Measurements from ENCODE around the gene RNASEH2B.

RNASEH2B gene

GRCh38 chr13:50936679-50937078 lies 27.1 kb downstream of the RNASEH2B start:
- H3F3A ChIP-seq (ENCODE audit: low read depth) = no peaks in the 10 kb centered on the region
- H3K36me3 ChIP-seq (ENCODE audit: insufficient read depth, low read length) = peaks cover 93% of the 10 kb centered on the region
- H3K4me1 ChIP-seq (ENCODE audit: insufficient read depth, low read length, poor library complexity, severe bottlenecking) = no peaks in the 10 kb centered on the region
- no peak overlapping the region for H3K4me3 ChIP-seq (ENCODE audit: low read length, poor library complexity, severe bottlenecking)
- peaks cover 17% of the 10 kb centered on the region for H4K20me1 ChIP-seq (ENCODE audit: insufficient read depth, low read length, poor library complexity, severe bottlenecking)
- H3K4me2 ChIP-seq (ENCODE audit: low read depth, low read length, poor library complexity, severe bottlenecking) = no peak overlapping the region
- no peak overlapping the region for H2AFZ ChIP-seq (ENCODE audit: low read length)
- peaks cover 9% of the 10 kb centered on the region for H3K9me3 ChIP-seq (ENCODE audit: insufficient read depth, low read depth, low read length)
- no peaks in the 10 kb centered on the region for H3K9me2 ChIP-seq (replicated peaks; ENCODE audit: low read depth, low read length)
- H3K9ac ChIP-seq (ENCODE audit: low read depth, low read length, poor library complexity, severe bottlenecking) = no peak overlapping the region
- peaks cover 71% of the 10 kb centered on the region for H3K79me2 ChIP-seq (ENCODE audit: insufficient read depth, low read length)
- peaks cover 6% of the 10 kb centered on the region for H3K27me3 ChIP-seq (ENCODE audit: insufficient read depth, low read length, poor library complexity, severe bottlenecking)
- TF ChIP-seq, protein P1, sequence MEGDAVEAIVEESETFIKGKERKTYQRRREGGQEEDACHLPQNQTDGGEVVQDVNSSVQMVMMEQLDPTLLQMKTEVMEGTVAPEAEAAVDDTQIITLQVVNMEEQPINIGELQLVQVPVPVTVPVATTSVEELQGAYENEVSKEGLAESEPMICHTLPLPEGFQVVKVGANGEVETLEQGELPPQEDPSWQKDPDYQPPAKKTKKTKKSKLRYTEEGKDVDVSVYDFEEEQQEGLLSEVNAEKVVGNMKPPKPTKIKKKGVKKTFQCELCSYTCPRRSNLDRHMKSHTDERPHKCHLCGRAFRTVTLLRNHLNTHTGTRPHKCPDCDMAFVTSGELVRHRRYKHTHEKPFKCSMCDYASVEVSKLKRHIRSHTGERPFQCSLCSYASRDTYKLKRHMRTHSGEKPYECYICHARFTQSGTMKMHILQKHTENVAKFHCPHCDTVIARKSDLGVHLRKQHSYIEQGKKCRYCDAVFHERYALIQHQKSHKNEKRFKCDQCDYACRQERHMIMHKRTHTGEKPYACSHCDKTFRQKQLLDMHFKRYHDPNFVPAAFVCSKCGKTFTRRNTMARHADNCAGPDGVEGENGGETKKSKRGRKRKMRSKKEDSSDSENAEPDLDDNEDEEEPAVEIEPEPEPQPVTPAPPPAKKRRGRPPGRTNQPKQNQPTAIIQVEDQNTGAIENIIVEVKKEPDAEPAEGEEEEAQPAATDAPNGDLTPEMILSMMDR (conservative IDR thresholded peaks at IDR 0.05; ENCODE audit: low read length) = no peak
- TF ChIP-seq EZH2phosphoT487 (IDR thresholded peaks at IDR 0.05; ENCODE audit: borderline replicate concordance) = no peak

GRCh38 chr13:50940509-50940908 lies 30.9 kb downstream of the RNASEH2B start:
- H2AFZ ChIP-seq (ENCODE audit: low read length) = no peak overlapping the region
- no peaks in the 10 kb centered on the region for H3K9me2 ChIP-seq (replicated peaks; ENCODE audit: low read depth, low read length)
- H3K4me2 ChIP-seq (ENCODE audit: low read depth, low read length, poor library complexity, severe bottlenecking) = no peak overlapping the region
- no peaks in the 10 kb centered on the region for H4K20me1 ChIP-seq (ENCODE audit: insufficient read depth, low read length, poor library complexity, severe bottlenecking)
- peaks cover 92% of the 10 kb centered on the region for H3K36me3 ChIP-seq (ENCODE audit: insufficient read depth, low read length)
- H3K9me3 ChIP-seq (ENCODE audit: insufficient read depth, low read depth, low read length) = peaks cover 9% of the 10 kb centered on the region
- no peak overlapping the region for H3K9ac ChIP-seq (ENCODE audit: low read depth, low read length, poor library complexity, severe bottlenecking)
- H3K79me2 ChIP-seq (ENCODE audit: insufficient read depth, low read length) = peaks cover 38% of the 10 kb centered on the region; the same call in 1 of the 2 replicates
- no peak for TF ChIP-seq EZH2phosphoT487 (IDR thresholded peaks at IDR 0.05; ENCODE audit: borderline replicate concordance)
- TF ChIP-seq, protein P1 (conservative IDR thresholded peaks at IDR 0.05; ENCODE audit: low read length) = no peak
- H3K4me1 ChIP-seq (ENCODE audit: insufficient read depth, low read length, poor library complexity, severe bottlenecking) = no peaks in the 10 kb centered on the region
- H3K27me3 ChIP-seq (ENCODE audit: insufficient read depth, low read length, poor library complexity, severe bottlenecking) = peaks cover 6% of the 10 kb centered on the region
- H3F3A ChIP-seq (ENCODE audit: low read depth) = no peaks in the 10 kb centered on the region
- H3K4me3 ChIP-seq (ENCODE audit: low read length, poor library complexity, severe bottlenecking) = no peak overlapping the region

DNA sequence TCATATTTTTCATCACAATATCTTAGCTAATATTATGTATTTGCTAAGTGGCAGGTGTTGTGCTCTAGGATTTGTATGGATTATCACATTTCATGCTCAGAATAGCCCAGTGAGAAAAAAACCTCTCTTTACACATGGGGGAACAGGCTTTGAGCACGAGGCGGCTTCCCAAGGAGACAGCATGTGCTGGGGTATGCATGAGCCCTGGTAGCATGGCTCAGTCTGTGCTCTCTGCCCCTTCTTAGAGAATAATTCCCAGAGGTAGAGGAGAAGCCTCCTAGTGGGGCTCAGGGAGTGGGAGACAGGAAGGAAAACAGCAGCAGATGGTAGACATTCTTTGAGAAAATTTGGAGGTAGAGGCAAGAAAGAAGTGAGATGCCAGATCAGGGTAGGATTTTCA lies 31.6 kb downstream of the RNASEH2B start:
- Histone ChIP-seq H3F3A (ENCODE audit: low read depth) (no peaks in the 10 kb centered on the region), H3K4me2 (ENCODE audit: low read depth, low read length, poor library complexity, severe bottlenecking) (no peak overlapping the region), H3K4me1 (ENCODE audit: insufficient read depth, low read length, poor library complexity, severe bottlenecking) (no peaks in the 10 kb centered on the region), H3K4me3 (ENCODE audit: low read length, poor library complexity, severe bottlenecking) (no peak overlapping the region), H2AFZ (ENCODE audit: low read length) (no peak overlapping the region), H3K9me3 (ENCODE audit: insufficient read depth, low read depth, low read length) (peaks cover 9% of the 10 kb centered on the region), H4K20me1 (ENCODE audit: insufficient read depth, low read length, poor library complexity, severe bottlenecking) (no peaks in the 10 kb centered on the region), H3K79me2 (ENCODE audit: insufficient read depth, low read length) (peaks cover 32% of the 10 kb centered on the region; the same call in 1 of the 2 replicates), H3K27me3 (ENCODE audit: insufficient read depth, low read length, poor library complexity, severe bottlenecking) (peaks cover 6% of the 10 kb centered on the region), H3K36me3 (ENCODE audit: insufficient read depth, low read length) (peaks cover 91% of the 10 kb centered on the region), H3K9me2 (replicated peaks; ENCODE audit: low read depth, low read length) (no peaks in the 10 kb centered on the region), H3K9ac (ENCODE audit: low read depth, low read length, poor library complexity, severe bottlenecking) (no peak overlapping the region)
- TF ChIP-seq, protein P1 (conservative IDR thresholded peaks at IDR 0.05; ENCODE audit: low read length) = no peak
- no peak for TF ChIP-seq EZH2phosphoT487 (IDR thresholded peaks at IDR 0.05; ENCODE audit: borderline replicate concordance)
